Panc1 (cell line): Measurements from ENCODE around the gene SEH1L.

Source experiments
- CTCF ChIP-seq: fragments of 450-650 bp; IDR thresholded peaks from 2 replicates; pipeline ENCODE4 v1.5.1; 2017; ENCODE audit warnings: mild to moderate bottlenecking
- POLR2AphosphoS5 ChIP-seq: IDR thresholded peaks from 2 replicates; pipeline ENCODE4 v1.6.1; 2012; ENCODE audit warnings: mild to moderate bottlenecking, low read depth, low read length, moderate library complexity
- REST ChIP-seq, 2 experiments: IDR thresholded peaks; 2 replicates each; pipeline ENCODE4 v1.6.1; 2011 to 2012; ENCODE audit warnings: low read depth in 2 of 2, control low read depth in 1 of 2, low read length in 1 of 2, mild to moderate bottlenecking in 1 of 2, moderate library complexity in 1 of 2; ENCODE audit not compliant: insufficient read depth in 1 of 2
- TCF7L2 ChIP-seq: IDR thresholded peaks from 2 replicates; pipeline ENCODE4 v1.6.1; 2011; ENCODE audit warnings: mild to moderate bottlenecking, low read depth, low read length, inconsistent platforms

GRCh38 chr18:12973562-12974213 is 25.9 kb downstream of the SEH1L start:
- TF ChIP-seq CTCF (no peak), TCF7L2 (no peak), REST (IDR thresholded peaks at IDR 0.05; ENCODE audit: insufficient read depth in 1 of 2, low read depth in 2 of 2, low read length in 1 of 2) (no peak), POLR2AphosphoS5 (no peak)
